ENCODE results near the gene NRF1.

Gene NRF1

GRCh38 chr7:129773871-129774270 lies 162.4 kb downstream of the NRF1 start:
- Histone ChIP-seq H3K27me3 (ENCODE audit: insufficient read depth, low read length) (peaks cover 23% of the 10 kb centered on the region; the same call in 1 of the 2 replicates), H3K4me2 (ENCODE audit: low read length) (no peak overlapping the region)

GRCh38 chr7:129774359-129774758 lies 162.8 kb downstream of the NRF1 start:
- Histone ChIP-seq H3K9me2 (ENCODE audit: low read depth, low read length) (no peaks in the 10 kb centered on the region), H3K9ac (ENCODE audit: low read length) (no peak overlapping the region), H3K4me3 (ENCODE audit: low read depth, low read length, poor library complexity, severe bottlenecking) (no peak overlapping the region), H3F3A (ENCODE audit: insufficient read depth, low read length) (no peaks in the 10 kb centered on the region), H3K27ac (ENCODE audit: low read depth, low read length, poor library complexity, severe bottlenecking) (no peak overlapping the region), H3K27me3 (ENCODE audit: insufficient read depth, low read length) (peaks cover 25% of the 10 kb centered on the region; the same call in 1 of the 2 replicates), H2AFZ (ENCODE audit: low read length) (no peak overlapping the region), H4K20me1 (ENCODE audit: insufficient read depth, low read length) (no peaks in the 10 kb centered on the region), H3K9me3 (ENCODE audit: low read length) (no peaks in the 10 kb centered on the region), H3K36me3 (ENCODE audit: insufficient read depth, low read length) (no peaks in the 10 kb centered on the region), H3K4me1 (ENCODE audit: insufficient read depth, low read length, severe bottlenecking) (peaks cover 7% of the 10 kb centered on the region), H3K4me2 (ENCODE audit: low read length) (no peak overlapping the region), H3K79me2 (ENCODE audit: insufficient read depth, low read length) (no peaks in the 10 kb centered on the region)
- TF ChIP-seq CTCF (IDR thresholded peaks at IDR 0.05; ENCODE audit: low read length) (no peak), EZH2 (IDR thresholded peaks at IDR 0.05; ENCODE audit: borderline replicate concordance, low read length) (no peak)

More at GRCh38 chr7:129773871-129774270, 162.4 kb downstream of the NRF1 start:
- H3K9ac ChIP-seq (ENCODE audit: low read length) = no peak overlapping the region
- no peaks in the 10 kb centered on the region for H3K9me3 ChIP-seq (ENCODE audit: low read length)
- H3F3A ChIP-seq (ENCODE audit: insufficient read depth, low read length) = no peaks in the 10 kb centered on the region
- H3K27ac ChIP-seq (ENCODE audit: low read depth, low read length, poor library complexity, severe bottlenecking) = no peak overlapping the region
- H2AFZ ChIP-seq (ENCODE audit: low read length) = no peak overlapping the region
- H4K20me1 ChIP-seq (ENCODE audit: insufficient read depth, low read length) = no peaks in the 10 kb centered on the region
- TF ChIP-seq CTCF (IDR thresholded peaks at IDR 0.05; ENCODE audit: low read length) (no peak), EZH2 (IDR thresholded peaks at IDR 0.05; ENCODE audit: borderline replicate concordance, low read length) (no peak)
- no peak overlapping the region for H3K4me3 ChIP-seq (ENCODE audit: low read depth, low read length, poor library complexity, severe bottlenecking)
- no peaks in the 10 kb centered on the region for H3K36me3 ChIP-seq (ENCODE audit: insufficient read depth, low read length)
- no peaks in the 10 kb centered on the region for H3K79me2 ChIP-seq (ENCODE audit: insufficient read depth, low read length)
- H3K4me1 ChIP-seq (ENCODE audit: insufficient read depth, low read length, severe bottlenecking) = peaks cover 3% of the 10 kb centered on the region
- no peaks in the 10 kb centered on the region for H3K9me2 ChIP-seq (ENCODE audit: low read depth, low read length)

- TF ChIP-seq CTCF (IDR thresholded peaks at IDR 0.05; ENCODE audit: low read length) (no peak), EZH2 (IDR thresholded peaks at IDR 0.05; ENCODE audit: borderline replicate concordance, low read length) (no peak)
Observed at GRCh38 chr7:129774871-129775694, 163.6 kb downstream of the NRF1 start.

More at GRCh38 chr7:129774871-129775694, 163.6 kb downstream of the NRF1 start:
- Histone ChIP-seq H3F3A (ENCODE audit: insufficient read depth, low read length) (no peaks in the 10 kb centered on the region), H3K4me3 (ENCODE audit: low read depth, low read length, poor library complexity, severe bottlenecking) (no peak overlapping the region), H3K4me1 (ENCODE audit: insufficient read depth, low read length, severe bottlenecking) (peaks cover 7% of the 10 kb centered on the region), H3K36me3 (ENCODE audit: insufficient read depth, low read length) (no peaks in the 10 kb centered on the region), H3K9me2 (ENCODE audit: low read depth, low read length) (no peaks in the 10 kb centered on the region), H3K9me3 (ENCODE audit: low read length) (no peaks in the 10 kb centered on the region), H3K4me2 (ENCODE audit: low read length) (no peak overlapping the region), H3K79me2 (ENCODE audit: insufficient read depth, low read length) (no peaks in the 10 kb centered on the region), H3K27me3 (ENCODE audit: insufficient read depth, low read length) (peaks cover 25% of the 10 kb centered on the region; the same call in 1 of the 2 replicates), H4K20me1 (ENCODE audit: insufficient read depth, low read length) (no peaks in the 10 kb centered on the region), H3K9ac (ENCODE audit: low read length) (no peak overlapping the region), H2AFZ (ENCODE audit: low read length) (no peak overlapping the region), H3K27ac (ENCODE audit: low read depth, low read length, poor library complexity, severe bottlenecking) (no peak overlapping the region)
